NB4 (cell line): ENCODE results near the gene MPC2.

Experiments used
- POLR2A ChIP-seq: IDR thresholded peaks from 2 replicates; pipeline ENCODE4 v1.6.1; 2011; ENCODE audit warnings: mild to moderate bottlenecking; ENCODE audit not compliant: insufficient read length; ENCODE audit errors: extremely low read depth
- TF ChIP-seq, protein P1 (sequence below): IDR thresholded peaks from one replicate; pipeline ENCODE4 v1.5.1; 2012; ENCODE audit warnings: low read depth, low read length

DNA sequence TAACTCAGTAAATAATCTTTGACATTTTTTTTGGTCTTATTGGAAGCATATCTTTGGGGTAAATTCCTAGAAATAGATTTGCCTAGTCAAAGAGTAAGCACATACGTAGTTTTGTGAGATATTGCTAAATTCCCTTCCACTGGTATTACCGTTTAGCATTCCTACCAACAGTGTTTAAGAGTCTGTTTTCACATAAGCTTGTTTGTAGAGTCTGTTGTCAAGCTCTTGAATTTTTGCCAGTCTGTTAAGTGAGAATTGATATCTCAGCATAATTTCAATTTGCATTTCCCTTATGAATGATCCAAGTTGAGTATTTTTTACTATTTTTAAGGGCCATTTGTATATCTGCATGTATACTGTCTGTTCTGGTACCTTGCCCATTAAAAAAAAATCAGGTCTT lies 37.0 kb upstream of the MPC2 start:
- TF ChIP-seq, protein P1, sequence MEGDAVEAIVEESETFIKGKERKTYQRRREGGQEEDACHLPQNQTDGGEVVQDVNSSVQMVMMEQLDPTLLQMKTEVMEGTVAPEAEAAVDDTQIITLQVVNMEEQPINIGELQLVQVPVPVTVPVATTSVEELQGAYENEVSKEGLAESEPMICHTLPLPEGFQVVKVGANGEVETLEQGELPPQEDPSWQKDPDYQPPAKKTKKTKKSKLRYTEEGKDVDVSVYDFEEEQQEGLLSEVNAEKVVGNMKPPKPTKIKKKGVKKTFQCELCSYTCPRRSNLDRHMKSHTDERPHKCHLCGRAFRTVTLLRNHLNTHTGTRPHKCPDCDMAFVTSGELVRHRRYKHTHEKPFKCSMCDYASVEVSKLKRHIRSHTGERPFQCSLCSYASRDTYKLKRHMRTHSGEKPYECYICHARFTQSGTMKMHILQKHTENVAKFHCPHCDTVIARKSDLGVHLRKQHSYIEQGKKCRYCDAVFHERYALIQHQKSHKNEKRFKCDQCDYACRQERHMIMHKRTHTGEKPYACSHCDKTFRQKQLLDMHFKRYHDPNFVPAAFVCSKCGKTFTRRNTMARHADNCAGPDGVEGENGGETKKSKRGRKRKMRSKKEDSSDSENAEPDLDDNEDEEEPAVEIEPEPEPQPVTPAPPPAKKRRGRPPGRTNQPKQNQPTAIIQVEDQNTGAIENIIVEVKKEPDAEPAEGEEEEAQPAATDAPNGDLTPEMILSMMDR = no peak
- no peak for TF ChIP-seq POLR2A
